IMR-90 (cell line): ENCODE data around the gene ANGEL1. TPM values are rescaled to one million over a fixed set of nuclear protein-coding genes. Genes with fewer than 3 reads are reported as not detected.

Experiments
- ATAC-seq: fragments of 200-7000 bp; cut with Tn5 transposase; 2 replicates; pipeline ENCODE4 v1.9.1; 2020; ENCODE audit warnings: low read depth, mild to moderate bottlenecking, moderate library complexity
- BruUV-seq: library from RNA; stranded (reverse); fragments of 400-500 nt; replicated peaks from 2 replicates; lab custom pipeline; 2021; lab: Mats Ljungman, UMichigan
- CTCF ChIA-PET: fragments of 300-600 bp; formaldehyde crosslinking; extraction: SDS; loops from one replicate; lab custom pipeline; 2021; ENCODE audit warnings: antibody characterized with exemption; lab: Yijun Ruan, JAX
- POLR2A ChIA-PET: fragments of 300-600 bp; sonication (Branson Sonifier 250); formaldehyde crosslinking; loops from one replicate; lab custom pipeline; 2022; ENCODE audit warnings: antibody characterized with exemption; ENCODE audit not compliant: unreplicated experiment; lab: Charles Lee
- DNase-seq: peaks from one replicate; pipeline ENCODE4 v3.0.0; 2013
- H2AFZ ChIP-seq: replicated peaks from 2 replicates; pipeline ENCODE3; 2013; ENCODE audit warnings: low read length, mild to moderate bottlenecking; ENCODE audit not compliant: poor library complexity
- H2AK5ac ChIP-seq: 2 replicates; pipeline ENCODE4 v1.6.1; 2013; ENCODE audit warnings: low read depth, low read length, inconsistent platforms
- H2AK9ac ChIP-seq: replicated peaks from 2 replicates; pipeline ENCODE3; 2013; ENCODE audit warnings: mild to moderate bottlenecking, low read depth, low read length, moderate library complexity; ENCODE audit not compliant: poor library complexity
- H2BK120ac ChIP-seq: 2 replicates; pipeline ENCODE4 v1.6.1; 2013; ENCODE audit warnings: low read depth, low read length, inconsistent platforms
- H2BK15ac ChIP-seq: 3 replicates; pipeline ENCODE4 v1.6.1; 2013; ENCODE audit warnings: low read depth, low read length, inconsistent platforms
- H2BK20ac ChIP-seq: 2 replicates; pipeline ENCODE4 v1.6.1; 2013; ENCODE audit warnings: low read depth, mild to moderate bottlenecking, inconsistent platforms, low read length, moderate library complexity
- H2BK5ac ChIP-seq: 2 replicates; pipeline ENCODE4 v1.6.1; 2013; ENCODE audit warnings: mild to moderate bottlenecking, low read depth, low read length, inconsistent platforms; ENCODE audit not compliant: poor library complexity, severe bottlenecking
- H3K14ac ChIP-seq: replicated peaks from 2 replicates; pipeline ENCODE4 v1.6.1; 2013; ENCODE audit warnings: low read depth, low read length, inconsistent platforms
- H3K18ac ChIP-seq: 2 replicates; pipeline ENCODE4 v1.6.1; 2013; ENCODE audit warnings: low read depth, low read length, control low read depth
- H3K23ac ChIP-seq: 2 replicates; pipeline ENCODE4 v1.6.1; 2013; ENCODE audit warnings: low read depth, low read length, inconsistent platforms
- H3K27ac ChIP-seq: 2 replicates; pipeline ENCODE4 v1.5.1; 2013; ENCODE audit warnings: mild to moderate bottlenecking, control low read depth, low read length; ENCODE audit not compliant: insufficient read depth
- H3K27me3 ChIP-seq: 2 replicates; pipeline ENCODE4 v1.6.1; 2013; ENCODE audit warnings: low read length; ENCODE audit not compliant: control insufficient read depth, insufficient read depth
- H3K36me3 ChIP-seq: 2 replicates; pipeline ENCODE4 v1.6.1; 2013; ENCODE audit warnings: low read length, mixed read lengths; ENCODE audit not compliant: control insufficient read depth, insufficient read depth
- H3K4ac ChIP-seq: 2 replicates; pipeline ENCODE4 v1.6.1; 2013; ENCODE audit warnings: low read depth, low read length, inconsistent platforms
- H3K4me1 ChIP-seq: 2 replicates; pipeline ENCODE4 v1.6.1; 2013; ENCODE audit warnings: low read length, mixed read lengths; ENCODE audit not compliant: control insufficient read depth, insufficient read depth
- H3K4me2 ChIP-seq: 2 replicates; pipeline ENCODE4 v1.6.1; 2013; ENCODE audit warnings: low read depth, mild to moderate bottlenecking, control low read depth, low read length, moderate library complexity
- H3K4me3 ChIP-seq: 2 replicates; pipeline ENCODE4 v1.5.1; 2013; ENCODE audit warnings: low read depth, mild to moderate bottlenecking, control low read depth, low read length, moderate library complexity; ENCODE audit not compliant: insufficient read depth
- H3K56ac ChIP-seq: 2 replicates; pipeline ENCODE4 v1.6.1; 2013; ENCODE audit warnings: low read length, inconsistent platforms; ENCODE audit not compliant: insufficient read depth; ENCODE audit errors: extremely low read depth
- H3K79me1 ChIP-seq, 2 experiments: 2 replicates each; pipeline ENCODE4 v1.6.1; 2013; ENCODE audit warnings: low read length in 2 of 2, inconsistent platforms in 1 of 2, low read depth in 1 of 2
- H3K9ac ChIP-seq: 2 replicates; pipeline ENCODE4 v1.6.1; 2013; ENCODE audit warnings: low read depth, low read length, control low read depth
- H3K9me1 ChIP-seq: 2 replicates; pipeline ENCODE4 v1.6.1; 2013; ENCODE audit warnings: low read length, inconsistent platforms; ENCODE audit not compliant: insufficient read depth
- H3K9me3 ChIP-seq: 2 replicates; pipeline ENCODE4 v1.6.1; 2013; ENCODE audit warnings: low read length; ENCODE audit not compliant: control insufficient read depth, insufficient read depth
- H4K20me1 ChIP-seq: 2 replicates; pipeline ENCODE4 v1.6.1; 2013; ENCODE audit warnings: low read length, inconsistent platforms; ENCODE audit not compliant: insufficient read depth
- H4K5ac ChIP-seq: 2 replicates; pipeline ENCODE4 v1.6.1; 2013; ENCODE audit warnings: mild to moderate bottlenecking, low read depth, low read length, control low read depth
- H4K8ac ChIP-seq, 2 experiments: 2 replicates each; pipeline ENCODE4 v1.6.1; 2013; ENCODE audit warnings: low read depth in 2 of 2, low read length in 2 of 2, control low read depth in 1 of 2, inconsistent platforms in 1 of 2
- H4K91ac ChIP-seq: 2 replicates; pipeline ENCODE4 v1.6.1; 2013; ENCODE audit warnings: low read depth, low read length, inconsistent platforms; ENCODE audit not compliant: insufficient read depth
- MAZ ChIP-seq: IDR thresholded peaks from 2 replicates; pipeline ENCODE4 v1.6.1; 2012; ENCODE audit warnings: low read depth, mild to moderate bottlenecking, low read length, improper control_type of control experiment, moderate library complexity, borderline replicate concordance
- RCOR1 ChIP-seq: IDR thresholded peaks from 2 replicates; pipeline ENCODE4 v1.6.1; 2012; ENCODE audit warnings: mild to moderate bottlenecking, low read length, improper control_type of control experiment; ENCODE audit not compliant: insufficient replicate concordance
- SMC3 ChIP-seq: fragments of 150-350 bp; IDR thresholded peaks from 2 replicates; pipeline ENCODE4 v1.6.1; 2016; ENCODE audit warnings: low read depth, mild to moderate bottlenecking, antibody characterized with exemption, low read length, moderate library complexity
- WGBS, 2 experiments: methylation state at CpG; one replicate each; pipeline versions ENCODE4 v1.1.5 to v1.1.7; 2013; ENCODE audit warnings: missing lambda C conversion rate in 2 of 2; ENCODE audit not compliant: insufficient read length in 1 of 2; ENCODE audit errors: extremely low coverage in 2 of 2; 5-methylcytosine and 5-hydroxymethylcytosine counted together
- dilution Hi-C: fragments of 300-500 bp; cut with HindIII; formaldehyde crosslinking; loops from one replicate; pipeline ENCODE4 v1.14.3; 2018; ENCODE audit warnings: low sequenced_read_pairs; ENCODE audit not compliant: unreplicated experiment
- in situ Hi-C: fragments of 300-500 bp; cut with MboI; formaldehyde crosslinking; loops from 3 replicates; pipeline ENCODE4 v1.14.3; 2019; ENCODE audit warnings: low sequenced_read_pairs, inconsistent platforms, mixed read lengths
- intact Hi-C: fragments of 100-400 bp; cut with micrococcal nuclease; formaldehyde crosslinking; loops from 2 replicates; pipeline ENCODE4 v1.10.0; 2022
- polyA plus RNA-seq, 3 experiments: library from polyadenylated mRNA; depleted of rRNA; stranded (reverse); fragments of >200 nt; gene quantifications; 2 replicates each; pipeline ENCODE4 v1.2.3, GENCODE V29; 2012; ENCODE audit warnings: low replicate concordance in 1 of 3
- total RNA-seq: library from RNA; depleted of rRNA; stranded (reverse); fragments of >200 nt; gene quantifications from 2 replicates; pipeline ENCODE4 v1.2.3, GENCODE V29; 2012

The ANGEL1 gene
- total and polyA plus RNA-seq, 2 of the 4 experiments (the other 2 are of a cell fraction) = 4.1 to 10.0 TPM

DNA sequence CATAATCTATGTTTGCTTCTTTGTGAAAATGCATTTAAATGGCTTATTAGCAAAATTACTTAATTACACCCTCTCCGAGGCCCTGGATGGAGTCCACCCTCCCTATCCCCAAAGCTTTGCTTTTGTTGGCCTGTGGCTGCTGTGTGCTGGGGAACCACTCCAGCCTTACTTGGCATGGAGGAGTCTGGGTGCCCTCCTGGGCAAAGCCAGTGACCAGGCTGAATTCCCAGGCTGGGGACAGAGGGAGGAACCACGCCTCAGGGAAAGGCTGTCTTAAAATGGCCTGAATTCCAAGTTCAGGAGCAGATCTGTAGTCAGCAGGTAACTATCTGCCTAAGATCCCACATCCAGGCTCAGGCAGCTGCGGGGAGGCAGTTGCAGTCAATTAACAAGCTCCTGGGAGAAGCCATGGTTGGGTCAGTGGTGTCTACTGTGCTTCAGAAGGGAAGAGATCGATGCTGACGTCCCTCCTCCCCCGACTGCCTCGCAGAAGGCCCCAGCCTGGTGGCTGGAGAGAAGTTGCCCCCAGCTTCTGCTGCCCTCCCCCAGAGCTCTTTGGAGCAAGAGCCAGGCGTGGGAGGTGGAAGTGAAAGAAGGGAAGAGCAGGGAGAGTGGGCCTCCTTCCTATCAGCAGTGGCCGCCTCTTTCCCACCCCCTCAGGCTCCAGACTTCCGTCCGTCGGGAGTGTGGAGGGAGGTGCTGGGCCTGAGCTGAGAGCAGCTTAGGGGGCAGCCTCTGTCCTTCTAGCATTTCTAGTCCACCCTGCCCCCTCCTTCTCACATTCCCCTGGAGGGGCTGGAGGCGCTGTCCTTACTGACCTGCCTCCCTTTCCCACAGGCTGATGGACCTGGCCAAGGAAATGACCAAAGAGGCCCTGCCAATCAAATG lies 40.1 kb downstream of the ANGEL1 start:
- Histone ChIP-seq H3K4me3 (no peak overlapping the region), H3K79me1 (no peaks in the 10 kb centered on the region)

More for the DNA sequence above, 40.1 kb downstream of the ANGEL1 start:
- 0 out of 2 replicates have a peak overlapping the region, but pooled peaks have one; percentile 18 for H2BK20ac ChIP-seq
- POLR2A ChIA-PET = interaction anchor here (0.5 to 0.7 kb wide), 2 partner anchors 262 to 605 kb away, joined by 9 read pairs; partner anchors contain the start of gene SAMD15
- peak overlapping the region; percentile 66 for H2BK120ac ChIP-seq
- in situ Hi-C loops = no loop called here
- H3K9me1 ChIP-seq = peaks cover 8% of the 10 kb centered on the region; the same call in 1 of the 2 replicates
- peak overlapping the region; percentile 57 for H4K91ac ChIP-seq
- no peaks in the 10 kb centered on the region for H3K9me3 ChIP-seq
- TF ChIP-seq RCOR1 (no peak), MAZ (peak; percentile 64), SMC3 (no peak)
- peak overlapping the region; percentile 73 for H3K4ac ChIP-seq
- H4K5ac ChIP-seq = peak overlapping the region; percentile 71
- dilution Hi-C loops = no loop called here
- H3K4me1 ChIP-seq = peaks cover 14% of the 10 kb centered on the region
- peaks cover 5% of the 10 kb centered on the region; the same call in 1 of the 2 replicates for H3K36me3 ChIP-seq
- H3K14ac ChIP-seq = peak overlapping the region; percentile 12
- H2AK9ac ChIP-seq = peak overlapping the region; percentile 82
- H3K18ac ChIP-seq = peak overlapping the region; percentile 43
- peak overlapping the region; percentile 54 for H3K23ac ChIP-seq
- no peaks in the 10 kb centered on the region for H4K20me1 ChIP-seq
- no CpG with 5 or more reads among the region's 13 CpGs for WGBS, 2 experiments
- H2AFZ ChIP-seq = peak overlapping the region; percentile 90
- H2BK15ac ChIP-seq = peak overlapping the region; percentile 66; the same call in 1 of the 3 replicates
- intact Hi-C loops = no loop called here
- peak overlapping the region; percentile 60 for H2BK5ac ChIP-seq
- DNase-seq = peak; percentile 61
- H3K27ac ChIP-seq = peak overlapping the region; percentile 9
- BruUV-seq = no TSS peak
- H2AK5ac ChIP-seq = peak overlapping the region; percentile 36
- H3K9ac ChIP-seq = no peak overlapping the region
- peak; percentile 64 for ATAC-seq
- no peak overlapping the region for H3K56ac ChIP-seq
- peak overlapping the region; percentile 46 to 80; a peak in 3 of 4 replicates for H4K8ac ChIP-seq
- H3K4me2 ChIP-seq = peak overlapping the region; percentile 24; the same call in 1 of the 2 replicates
- CTCF ChIA-PET = interaction anchor here (1.2 to 1.4 kb wide), 2 partner anchors 13 to 62 kb away, joined by 3 to 5 read pairs; no protein-coding TSS in a partner anchor
- H3K27me3 ChIP-seq = no peaks in the 10 kb centered on the region
